DOHH2 (cell line): Measurements from ENCODE around the gene TP53I13.

Experiments
- CTCF ChIP-seq: fragments of 200-600 bp; sonication (generic); IDR thresholded peaks from one replicate; pipeline ENCODE4 v1.5.1; 2014; ENCODE audit warnings: antibody characterized with exemption, mild to moderate bottlenecking, low read depth, low read length; ENCODE audit not compliant: poor library complexity, severe bottlenecking
- EZH2phosphoT487 ChIP-seq: fragments of 200-600 bp; sonication (generic); IDR thresholded peaks from 2 replicates; pipeline ENCODE4 v1.6.1; 2017; ENCODE audit warnings: borderline replicate concordance, mild to moderate bottlenecking, antibody characterized with exemption, low read length, moderate library complexity, mixed read lengths

GRCh38 chr17:29590411-29591145 lies 22.1 kb downstream of the TP53I13 start:
- TF ChIP-seq CTCF = no peak
- no peak for TF ChIP-seq EZH2phosphoT487
